Panc1 (cell line): ENCODE measurements around the gene ADPRHL1. TPM values are rescaled to one million over a fixed set of nuclear protein-coding genes. Genes with fewer than 3 reads are reported as not detected.

Experiments
- ATAC-seq: fragments of 200-7000 bp; cut with Tn5 transposase; 2 replicates; pipeline ENCODE4 v1.9.1; 2020; ENCODE audit warnings: mild to moderate bottlenecking, moderate library complexity
- BruUV-seq: library from RNA; stranded (reverse); fragments of 400-500 nt; replicated peaks from 2 replicates; lab custom pipeline; 2021; lab: Mats Ljungman, UMichigan
- CTCF ChIA-PET: fragments of 300-600 bp; sonication (Branson Sonifier 250); formaldehyde crosslinking; loops from one replicate; lab custom pipeline; 2022; ENCODE audit warnings: antibody characterized with exemption; lab: Charles Lee
- POLR2A ChIA-PET: fragments of 300-600 bp; sonication (Branson Sonifier 250); formaldehyde crosslinking; loops from one replicate; lab custom pipeline; 2022; ENCODE audit warnings: antibody characterized with exemption; lab: Charles Lee
- DNase-seq: peaks from one replicate; pipeline ENCODE4 v3.0.0-alpha.2; 2010; ENCODE audit warnings: low read depth, low spot score
- H3K27ac ChIP-seq: 2 replicates; pipeline ENCODE4 v1.5.1; 2011; ENCODE audit warnings: mild to moderate bottlenecking, low read length, inconsistent platforms
- H3K27me3 ChIP-seq: fragments of 200-500 bp; sonication (Bioruptor generic); 2 replicates; pipeline ENCODE4 v1.6.0; 2014; ENCODE audit warnings: low read length, inconsistent platforms; ENCODE audit not compliant: control insufficient read depth, insufficient read depth
- H3K36me3 ChIP-seq: fragments of 200-500 bp; sonication (Bioruptor generic); 2 replicates; pipeline ENCODE4 v1.5.1; 2014; ENCODE audit warnings: inconsistent platforms, mild to moderate bottlenecking, low read length, moderate library complexity; ENCODE audit not compliant: control insufficient read depth, insufficient read depth
- H3K4me1 ChIP-seq: 2 replicates; pipeline ENCODE4 v1.5.1; 2011; ENCODE audit warnings: inconsistent platforms, mild to moderate bottlenecking, low read length, moderate library complexity; ENCODE audit not compliant: control insufficient read depth, insufficient read depth
- H3K4me3 ChIP-seq, 2 experiments: 2 replicates each; pipeline ENCODE4 v1.5.1; 2011 to 2012; ENCODE audit warnings: low read depth in 2 of 2, low read length in 2 of 2, mild to moderate bottlenecking in 2 of 2, inconsistent platforms in 1 of 2, moderate library complexity in 1 of 2
- H3K9me3 ChIP-seq: fragments of 200-500 bp; sonication (Bioruptor generic); 2 replicates; pipeline ENCODE4 v1.5.1; 2014; ENCODE audit warnings: low read depth, mild to moderate bottlenecking, inconsistent platforms, low read length, moderate library complexity; ENCODE audit not compliant: control insufficient read depth, insufficient read depth
- CTCF ChIP-seq: fragments of 450-650 bp; IDR thresholded peaks from 2 replicates; pipeline ENCODE4 v1.5.1; 2017; ENCODE audit warnings: mild to moderate bottlenecking
- POLR2AphosphoS5 ChIP-seq: IDR thresholded peaks from 2 replicates; pipeline ENCODE4 v1.6.1; 2012; ENCODE audit warnings: mild to moderate bottlenecking, low read depth, low read length, moderate library complexity
- REST ChIP-seq, 2 experiments: IDR thresholded peaks; 2 replicates each; pipeline ENCODE4 v1.6.1; 2011 to 2012; ENCODE audit warnings: low read depth in 2 of 2, control low read depth in 1 of 2, low read length in 1 of 2, mild to moderate bottlenecking in 1 of 2, moderate library complexity in 1 of 2; ENCODE audit not compliant: insufficient read depth in 1 of 2
- SIN3A ChIP-seq: IDR thresholded peaks from 2 replicates; pipeline ENCODE4 v1.6.1; 2012; ENCODE audit warnings: low read depth, mild to moderate bottlenecking, low read length, moderate library complexity, borderline replicate concordance; ENCODE audit not compliant: insufficient read depth
- TCF7L2 ChIP-seq: IDR thresholded peaks from 2 replicates; pipeline ENCODE4 v1.6.1; 2011; ENCODE audit warnings: mild to moderate bottlenecking, low read depth, low read length, inconsistent platforms
- in situ Hi-C: cut with HindIII; loops from 2 replicates; pipeline ENCODE4 v1.10.0; 2016; ENCODE audit warnings: low sequenced_read_pairs, low pct_unique_long_range_greater_than_20kb
- intact Hi-C: fragments of 100-400 bp; cut with micrococcal nuclease; formaldehyde crosslinking; loops from one replicate; pipeline ENCODE4 v1.10.0; 2022; ENCODE audit not compliant: unreplicated experiment
- total RNA-seq: library from RNA; stranded (reverse); gene quantifications from one replicate; pipeline ENCODE4 v1.2.1, GENCODE V29; 2021; ENCODE audit not compliant: unreplicated experiment

ADPRHL1 gene
- total RNA-seq, 1 experiment from 2014 or later, result 4.8 TPM

DNA sequence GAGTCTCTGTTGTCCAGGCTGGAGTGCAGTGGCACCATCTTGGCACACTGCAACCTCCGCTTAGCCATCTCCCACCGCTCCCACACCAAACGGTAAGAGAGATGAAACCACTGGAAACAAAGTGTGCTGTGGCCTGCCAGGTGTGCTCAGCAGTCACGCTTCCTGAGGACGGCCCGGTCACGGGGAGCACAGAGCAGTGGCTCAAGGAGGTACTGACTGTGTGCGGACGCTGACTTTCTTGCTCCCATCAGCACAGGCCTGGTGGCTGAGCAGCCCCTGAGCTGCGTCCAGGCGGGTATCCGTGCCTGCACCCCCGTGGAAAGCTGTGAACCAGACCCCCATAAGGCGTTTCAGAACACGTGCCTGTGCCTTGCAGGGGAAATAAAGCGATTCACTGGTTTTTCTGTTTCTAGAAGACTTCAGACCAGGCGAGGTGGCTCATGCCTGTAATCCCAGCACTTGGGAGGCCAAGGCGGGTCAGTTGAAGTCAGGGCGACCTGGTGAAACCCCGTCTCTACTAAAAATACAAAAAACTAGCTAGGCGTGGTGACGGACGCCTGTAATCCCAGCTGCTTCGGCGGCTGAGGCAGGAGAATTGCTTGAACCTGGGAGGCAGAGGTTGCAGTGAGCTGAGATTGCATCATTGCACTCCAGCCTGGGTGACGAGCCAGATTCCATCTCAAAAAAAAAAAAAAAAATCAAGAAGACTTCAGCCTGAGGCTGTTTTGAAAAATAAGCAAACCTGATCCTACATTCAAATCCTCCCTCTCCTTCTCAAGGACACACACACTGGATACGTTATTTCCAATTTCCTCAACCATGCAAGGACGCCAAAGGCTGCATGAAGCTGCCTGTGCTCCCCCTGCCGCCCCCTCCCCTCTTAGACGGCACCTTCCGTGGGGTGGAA lies 25.5 kb downstream of the ADPRHL1 start:
- TF ChIP-seq CTCF, result no peak
- TF ChIP-seq REST (IDR thresholded peaks at IDR 0.05; ENCODE audit: insufficient read depth in 1 of 2, low read depth in 2 of 2, low read length in 1 of 2), result no peak
- no peak for TF ChIP-seq TCF7L2
- TF ChIP-seq SIN3A, result no peak
- TF ChIP-seq POLR2AphosphoS5, result no peak
- POLR2A ChIA-PET, result no interaction called here
- in situ Hi-C loops (no loop called here), intact Hi-C loops (loop anchor here (5.0 kb wide), 1 partner anchor 376 kb away; no protein-coding TSS in a partner anchor)
- no peak overlapping the region for H3K4me3 ChIP-seq
- H3K27me3 ChIP-seq, result no peaks in the 10 kb centered on the region
- CTCF ChIA-PET, result no interaction called here
- H3K9me3 ChIP-seq, result no peaks in the 10 kb centered on the region
- H3K27ac ChIP-seq, result no peak overlapping the region
- no peaks in the 10 kb centered on the region for H3K36me3 ChIP-seq
- no peaks in the 10 kb centered on the region for H3K4me1 ChIP-seq
- DNase-seq (no peak), ATAC-seq (no peak)
- BruUV-seq, result no TSS peak

DNA sequence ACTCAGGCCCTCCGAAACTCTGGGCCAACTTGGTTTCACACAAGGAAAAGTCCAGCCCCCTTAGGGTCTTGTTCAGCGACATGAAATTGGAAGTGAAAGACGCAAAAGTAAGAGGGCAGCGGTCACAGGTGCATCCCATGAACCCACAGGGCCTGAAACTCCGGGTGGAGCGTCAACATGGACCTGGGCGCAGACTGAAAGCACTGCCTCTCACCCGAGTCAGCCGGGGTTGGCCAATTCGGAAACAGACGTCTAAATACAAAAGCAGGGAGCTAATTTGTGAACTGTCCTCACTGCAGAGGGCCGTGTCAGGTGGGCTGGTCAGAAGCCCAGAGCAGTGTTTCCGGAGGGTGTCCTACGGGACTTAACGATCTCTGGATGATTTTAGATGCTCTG lies 26.7 kb downstream of the ADPRHL1 start:
- CTCF ChIA-PET, result no interaction called here
- ATAC-seq, result no peak
- Histone ChIP-seq H3K27ac (no peak overlapping the region), H3K9me3 (no peaks in the 10 kb centered on the region), H3K27me3 (no peaks in the 10 kb centered on the region), H3K4me1 (no peaks in the 10 kb centered on the region), H3K36me3 (no peaks in the 10 kb centered on the region), H3K4me3 (no peak overlapping the region)
- TF ChIP-seq POLR2AphosphoS5 (no peak), TCF7L2 (no peak), SIN3A (no peak), REST (IDR thresholded peaks at IDR 0.05; ENCODE audit: insufficient read depth in 1 of 2, low read depth in 2 of 2, low read length in 1 of 2) (no peak), CTCF (no peak)
- in situ Hi-C loops, result no loop called here
- intact Hi-C loops, result loop anchor here (5.0 kb wide), 1 partner anchor 374 kb away; no protein-coding TSS in a partner anchor
- POLR2A ChIA-PET, result no interaction called here
- BruUV-seq, result no TSS peak
- DNase-seq, result no peak
